Breast epithelium (tissue), 4 donors: Measurements from ENCODE around the gene SPIRE1. TPM values are rescaled to one million over a fixed set of nuclear protein-coding genes. Genes with fewer than 3 reads are reported as not detected.

Source experiments
- DNase-seq, 2 donors: peaks; one replicate each; pipeline ENCODE4 v3.0.0-alpha.2; 2019; ENCODE audit warnings: low spot score in 2 of 2
- H3K27ac ChIP-seq, 2 donors: fragments of 200-600 bp; sonication (generic) in 1 of 2; one replicate each; pipeline ENCODE4 v1.5.1; 2016 to 2019; ENCODE audit warnings: mild to moderate bottlenecking in 1 of 2
- H3K27me3 ChIP-seq, 2 donors: fragments of 200-600 bp; sonication (generic) in 1 of 2; one replicate each; pipeline versions ENCODE4 v1.5.1 to v1.6.0; 2017 to 2019; ENCODE audit warnings: control low read depth in 1 of 2, mild to moderate bottlenecking in 1 of 2
- H3K36me3 ChIP-seq: fragments of 200-600 bp; one replicate; pipeline ENCODE4 v1.5.1; 2019
- H3K4me1 ChIP-seq, 2 donors: fragments of 200-600 bp; sonication (generic); one replicate each; pipeline ENCODE4 v1.5.1; 2016 to 2019; ENCODE audit warnings: control low read depth in 1 of 2
- H3K4me3 ChIP-seq, 3 donors: fragments of 200-600 bp; sonication (generic); 1 replicate in 2 of 3; 2 replicates in 1 of 3; pipeline ENCODE4 v1.5.1; 2016 to 2019; ENCODE audit warnings: mild to moderate bottlenecking in 3 of 3, moderate library complexity in 2 of 3
- H3K9me3 ChIP-seq, 2 donors: fragments of 200-600 bp; sonication (generic) in 1 of 2; one replicate each; pipeline ENCODE4 v1.5.1; 2016 to 2019; ENCODE audit warnings: control low read depth in 1 of 2
- CTCF ChIP-seq, 3 donors: fragments of 450-650 bp; IDR thresholded peaks; one replicate each; pipeline ENCODE4 v1.5.1; 2016 to 2017; ENCODE audit warnings: antibody characterized with exemption in 3 of 3, mild to moderate bottlenecking in 3 of 3, moderate library complexity in 3 of 3
- POLR2A ChIP-seq: fragments of 450-650 bp; IDR thresholded peaks from one replicate; pipeline ENCODE4 v1.6.1; 2016; ENCODE audit warnings: antibody characterized with exemption, mild to moderate bottlenecking, moderate library complexity
- POLR2AphosphoS5 ChIP-seq, 3 donors: sonication (generic); formaldehyde crosslinking; IDR thresholded peaks; one replicate each; pipeline ENCODE4 v1.6.1; 2017; ENCODE audit warnings: antibody characterized with exemption in 3 of 3
- intact Hi-C: fragments of 100-400 bp; cut with DNase I; formaldehyde crosslinking; loops from one replicate; pipeline ENCODE4 v1.15.1; 2023; ENCODE audit warnings: low total_unique reads
- total RNA-seq, 3 donors: library from RNA; depleted of rRNA; stranded (reverse); fragments of >200 nt; gene quantifications; one replicate each; pipeline ENCODE4 v1.1.0, GENCODE V29; 2016

SPIRE1 gene
- total RNA-seq, 3 donors from 2014 or later = 24.3 to 38.5 (median 25.9) TPM

GRCh38 chr18:12443551-12443950, 214.4 kb downstream of the SPIRE1 start:
- no peak for TF ChIP-seq POLR2AphosphoS5 (IDR thresholded peaks at IDR 0.05)
- TF ChIP-seq CTCF (IDR thresholded peaks at IDR 0.05) = no peak

GRCh38 chr18:12442946-12443345, 215.0 kb downstream of the SPIRE1 start:
- intact Hi-C loops = no loop called here
- H3K27me3 ChIP-seq = no peaks in the 10 kb centered on the region
- no peak overlapping the region for H3K27ac ChIP-seq
- H3K4me3 ChIP-seq = no peak overlapping the region
- DNase-seq = no peak
- TF ChIP-seq CTCF (IDR thresholded peaks at IDR 0.05) (no peak), POLR2A (no peak), POLR2AphosphoS5 (IDR thresholded peaks at IDR 0.05) (no peak)
- peaks cover 17 to 25% of the 10 kb centered on the region in 2 donors for H3K9me3 ChIP-seq
- H3K4me1 ChIP-seq = no peaks in the 10 kb centered on the region
- no peaks in the 10 kb centered on the region for H3K36me3 ChIP-seq

More at GRCh38 chr18:12443551-12443950, 214.4 kb downstream of the SPIRE1 start:
- Histone ChIP-seq H3K36me3 (no peaks in the 10 kb centered on the region), H3K4me1 (no peaks in the 10 kb centered on the region), H3K27me3 (no peaks in the 10 kb centered on the region), H3K27ac (no peak overlapping the region), H3K4me3 (no peak overlapping the region), H3K9me3 (peaks cover 17 to 25% of the 10 kb centered on the region in 2 donors)
- intact Hi-C loops = no loop called here
- no peak for DNase-seq

GRCh38 chr18:12441475-12442034, 216.4 kb downstream of the SPIRE1 start:
- Histone ChIP-seq H3K4me3 (no peak overlapping the region), H3K4me1 (no peaks in the 10 kb centered on the region)

GRCh38 chr18:12438257-12438656, 219.7 kb downstream of the SPIRE1 start:
- Histone ChIP-seq H3K27ac (no peak overlapping the region), H3K36me3 (no peaks in the 10 kb centered on the region), H3K4me1 (no peaks in the 10 kb centered on the region), H3K27me3 (no peaks in the 10 kb centered on the region), H3K4me3 (no peak overlapping the region), H3K9me3 (peaks cover 4 to 11% of the 10 kb centered on the region in 2 donors)
- DNase-seq = no peak
- no peak for TF ChIP-seq POLR2A
- no peak for TF ChIP-seq POLR2AphosphoS5 (IDR thresholded peaks at IDR 0.05)
- TF ChIP-seq CTCF (IDR thresholded peaks at IDR 0.05) = no peak
- intact Hi-C loops = no loop called here

More at GRCh38 chr18:12441475-12442034, 216.4 kb downstream of the SPIRE1 start:
- intact Hi-C loops = no loop called here
- Histone ChIP-seq H3K27me3 (no peaks in the 10 kb centered on the region), H3K27ac (no peak overlapping the region), H3K9me3 (peaks cover 17 to 25% of the 10 kb centered on the region in 2 donors), H3K36me3 (no peaks in the 10 kb centered on the region)
- no peak for TF ChIP-seq CTCF (IDR thresholded peaks at IDR 0.05)
- TF ChIP-seq POLR2A = no peak
- TF ChIP-seq POLR2AphosphoS5 (IDR thresholded peaks at IDR 0.05) = no peak
- no peak for DNase-seq

- H3K4me3 ChIP-seq = no peak overlapping the region
- DNase-seq = no peak
- H3K9me3 ChIP-seq = peaks cover 0 to 3% of the 10 kb centered on the region in 2 donors
- no peak for TF ChIP-seq CTCF (IDR thresholded peaks at IDR 0.05)
- TF ChIP-seq POLR2A = no peak
- TF ChIP-seq POLR2AphosphoS5 (IDR thresholded peaks at IDR 0.05) = no peak
- no peaks in the 10 kb centered on the region for H3K27me3 ChIP-seq
- H3K4me1 ChIP-seq = no peaks in the 10 kb centered on the region
- H3K27ac ChIP-seq = no peak overlapping the region
- H3K36me3 ChIP-seq = no peaks in the 10 kb centered on the region
- intact Hi-C loops = no loop called here
Observed at GRCh38 chr18:12435867-12436266, 222.0 kb downstream of the SPIRE1 start.
